NCI-H1694 (cell line): ENCODE measurements around the gene CEP85L.
"Not testable (repeated sequence)": the region's sequence is repeated elsewhere in the genome, so short reads cannot be mapped to it uniquely, and the experiment has no call there.

Experiments
- DNase-seq: peaks from one replicate; lab custom pipeline; 2025; lab: John Stamatoyannopoulos, UW

Gene CEP85L

DNA sequence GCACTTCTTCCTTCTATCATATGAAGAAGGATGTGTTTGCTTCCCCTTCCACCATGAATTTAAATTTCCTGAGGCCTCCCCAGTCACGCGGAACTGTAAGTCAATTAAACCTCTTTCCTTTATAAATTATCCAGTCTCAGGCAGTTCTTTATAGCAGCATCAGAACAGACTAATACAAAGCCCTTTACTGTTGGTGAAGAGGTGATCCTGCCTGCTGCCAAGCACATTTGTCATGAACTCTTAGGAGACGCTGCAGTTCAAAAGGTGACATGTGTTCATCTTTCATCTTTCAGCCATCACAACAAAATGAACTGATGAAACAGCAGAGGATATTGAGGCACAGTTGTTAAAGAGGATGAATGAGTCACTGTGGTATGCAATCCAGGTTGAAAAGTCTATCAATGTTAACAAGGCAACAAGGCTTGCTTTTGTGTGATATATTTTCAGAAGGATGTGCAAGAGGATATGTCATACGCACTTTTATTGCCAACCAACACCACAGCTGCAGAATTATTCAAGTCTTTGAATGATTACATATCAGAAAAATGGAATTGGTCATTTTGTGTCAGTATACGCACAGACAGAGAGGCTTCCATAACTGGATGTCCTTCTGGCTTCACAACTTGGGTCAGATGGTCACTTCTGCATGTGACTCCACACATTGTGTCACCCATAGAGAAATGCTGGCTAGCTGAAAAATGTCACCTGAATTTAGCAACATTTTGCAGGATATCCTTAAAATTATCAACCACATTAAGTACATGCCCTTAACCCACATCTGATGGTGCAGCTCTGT, 155.7 kb downstream of the CEP85L start:
- no peak for DNase-seq

DNA sequence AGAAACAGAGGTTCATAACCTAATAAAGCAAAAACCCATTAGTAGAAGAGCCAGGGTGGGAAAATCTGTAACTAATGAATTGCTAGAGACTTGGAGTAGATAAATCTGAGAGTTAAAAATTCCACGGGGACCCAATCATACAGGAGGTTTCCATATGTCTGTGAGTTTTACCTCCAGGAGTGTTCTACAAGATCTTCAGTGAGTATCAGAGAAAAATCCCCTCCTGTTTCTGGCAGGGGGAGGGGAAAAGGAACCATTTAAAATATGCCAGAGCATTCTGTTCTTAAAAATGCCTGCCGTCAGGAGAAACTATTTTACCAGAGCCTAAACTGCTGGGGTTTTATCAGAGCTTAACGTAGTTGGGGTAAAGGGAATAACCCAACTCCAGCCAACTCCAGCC, 157.3 kb downstream of the CEP85L start:
- no peak for DNase-seq

GRCh38 chr6:118489990-118490389, 161.4 kb downstream of the CEP85L start:
- DNase-seq: no peak

GRCh38 chr6:118488631-118489030, 162.8 kb downstream of the CEP85L start:
- DNase-seq: no peak

GRCh38 chr6:118485601-118486550, 165.5 kb downstream of the CEP85L start:
- no peak for DNase-seq

- no peak for DNase-seq
Measured at GRCh38 chr6:118476551-118476950, 174.8 kb downstream of the CEP85L start.

DNA sequence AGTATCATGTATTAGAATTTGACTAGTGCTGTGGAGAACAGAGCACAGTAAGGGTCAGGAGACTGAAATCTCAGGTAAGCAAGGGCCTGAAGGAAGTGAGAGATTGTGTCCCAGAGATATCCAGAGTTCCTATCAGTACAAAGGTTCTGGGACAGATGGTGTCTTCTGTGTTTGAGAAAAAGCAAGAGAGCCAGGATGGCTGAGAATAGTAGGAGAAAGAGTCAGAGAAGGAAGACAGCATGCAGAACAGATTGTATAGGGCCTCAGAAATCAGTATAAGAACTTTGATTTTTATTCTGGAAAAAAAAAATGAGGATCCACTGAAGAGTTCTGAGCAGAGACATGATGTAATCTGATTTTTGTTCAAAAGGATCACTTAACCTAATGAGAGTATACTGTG, 178.1 kb downstream of the CEP85L start:
- no peak for DNase-seq

- DNase-seq: no peak
Measured at GRCh38 chr6:118469468-118469867, 181.9 kb downstream of the CEP85L start.

DNA sequence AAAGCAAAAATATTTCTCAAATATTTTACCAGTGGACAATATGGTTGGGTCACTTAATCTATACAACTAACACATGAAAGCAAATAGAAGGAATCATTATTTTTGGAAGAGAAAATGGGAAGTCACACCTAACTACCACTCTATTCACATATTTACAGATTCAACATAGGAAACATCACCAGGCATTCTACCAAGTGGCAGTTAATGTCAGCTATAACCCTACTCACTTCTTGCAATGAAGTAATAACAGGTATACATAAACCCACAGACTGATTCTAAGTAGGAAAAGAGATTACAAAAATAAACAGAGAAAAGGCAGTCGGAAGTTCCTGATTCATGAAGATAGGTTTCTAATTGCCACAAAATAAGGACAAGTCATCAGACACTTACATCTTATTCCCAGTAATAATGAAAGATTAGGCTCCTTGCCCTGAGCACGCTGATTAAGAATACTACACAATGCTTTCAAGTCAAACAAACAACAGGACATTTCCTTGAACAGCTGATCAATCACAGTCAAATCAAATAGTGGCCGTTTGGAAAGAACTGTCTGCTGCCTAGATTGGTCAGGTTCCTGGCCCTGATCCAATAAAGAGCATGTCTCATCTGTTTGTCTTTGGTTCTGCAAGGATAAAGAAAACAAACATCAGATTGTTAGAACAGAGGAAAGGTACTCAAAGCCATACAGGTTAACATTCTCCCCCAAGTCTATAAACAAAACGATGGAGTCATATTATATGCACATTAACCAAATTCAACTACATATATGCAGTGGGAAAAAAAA, 182.5 kb downstream of the CEP85L start:
- no peak for DNase-seq

- DNase-seq: no peak
Measured at GRCh38 chr6:118467181-118467580, 184.2 kb downstream of the CEP85L start.

GRCh38 chr6:118464620-118465019, 186.8 kb downstream of the CEP85L start:
- DNase-seq: no peak

GRCh38 chr6:118460958-118461470, 190.4 kb downstream of the CEP85L start:
- no peak for DNase-seq

GRCh38 chr6:118456982-118457381, 194.4 kb downstream of the CEP85L start:
- DNase-seq: no peak

GRCh38 chr6:118451839-118452238, 199.6 kb downstream of the CEP85L start:
- no peak for DNase-seq

GRCh38 chr6:118444796-118445195, 206.6 kb downstream of the CEP85L start:
- no peak for DNase-seq

GRCh38 chr6:118436482-118436881, 214.9 kb downstream of the CEP85L start:
- DNase-seq: no peak

GRCh38 chr6:118434147-118434546, 217.2 kb downstream of the CEP85L start:
- not testable (repeated sequence) for DNase-seq

DNA sequence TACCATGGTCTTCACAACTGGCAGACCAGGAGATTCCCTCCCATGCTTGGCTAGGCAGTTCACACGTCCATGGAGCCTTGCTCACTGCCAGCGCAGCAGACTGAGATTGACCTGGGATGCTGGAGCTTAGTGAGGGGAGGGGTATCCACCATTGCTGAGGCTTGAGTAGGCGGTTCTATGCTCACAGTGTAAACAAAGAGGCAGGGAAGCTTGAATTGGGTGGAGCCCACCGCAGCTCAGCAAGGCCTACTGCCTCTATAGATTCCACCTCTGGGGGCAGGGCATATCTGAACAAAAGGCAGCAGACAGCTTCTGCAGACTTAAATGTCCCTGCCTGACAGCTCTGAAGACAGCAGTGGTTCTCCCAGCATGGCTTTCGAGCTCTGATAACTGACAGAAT, 230.1 kb downstream of the CEP85L start:
- not testable (repeated sequence) for DNase-seq

GRCh38 chr6:118419448-118420394, 231.7 kb downstream of the CEP85L start:
- no peak for DNase-seq
